Measurements from ENCODE around the gene LRRC56.

Gene LRRC56

GRCh38 chr11:577611-577894 lies 40.2 kb downstream of the LRRC56 start:
- DNase-seq: no peak

GRCh38 chr11:578276-579035 lies 41.1 kb downstream of the LRRC56 start:
- DNase-seq: no peak

GRCh38 chr11:579830-580601 lies 42.7 kb downstream of the LRRC56 start:
- no peak for DNase-seq

GRCh38 chr11:581342-581741 lies 44.0 kb downstream of the LRRC56 start:
- DNase-seq: no peak

DNA sequence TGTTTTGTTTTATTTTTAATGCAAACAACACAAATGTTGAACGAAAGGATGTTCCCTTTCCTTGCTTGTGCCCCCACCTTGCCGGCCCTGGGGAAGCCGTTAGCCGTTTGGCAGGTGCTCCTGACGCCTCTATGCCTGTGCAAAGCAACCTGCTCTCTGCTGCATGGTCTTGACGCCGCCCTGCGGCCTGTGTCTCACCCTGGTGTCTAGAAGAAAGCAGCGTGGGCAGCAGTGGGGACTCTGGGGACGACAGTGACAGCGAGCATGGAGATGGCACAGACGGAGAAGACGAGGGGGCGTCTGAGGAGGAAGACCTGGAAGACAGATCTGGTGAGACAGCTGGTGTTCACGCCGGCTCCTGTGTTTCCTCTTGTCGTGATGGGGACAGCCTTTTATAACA lies 44.4 kb downstream of the LRRC56 start:
- no peak for DNase-seq

DNA sequence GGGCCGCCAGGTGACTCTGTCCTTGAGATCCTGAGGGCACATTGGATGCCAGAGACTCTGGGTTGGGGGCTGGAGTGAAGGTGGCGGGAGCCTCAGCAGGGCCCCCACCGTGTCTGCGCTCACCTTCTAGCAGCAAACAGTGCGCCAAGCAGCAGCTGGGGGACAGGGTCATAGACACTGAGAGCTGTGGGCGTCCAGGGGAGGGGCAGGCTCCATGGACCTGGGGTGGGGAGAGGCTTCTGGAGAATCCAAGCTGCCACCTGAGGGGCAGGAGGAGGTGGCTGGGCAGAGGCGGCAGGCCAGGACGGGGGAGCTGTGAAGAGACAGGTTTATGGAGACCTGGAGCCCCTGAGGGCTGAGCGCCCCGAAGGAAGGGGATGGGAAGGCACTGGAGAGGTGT lies 47.0 kb downstream of the LRRC56 start:
- DNase-seq: no peak

GRCh38 chr11:586376-587316 lies 49.3 kb downstream of the LRRC56 start:
- DNase-seq: no peak

GRCh38 chr11:587546-587945 lies 50.2 kb downstream of the LRRC56 start:
- no peak for DNase-seq

DNA sequence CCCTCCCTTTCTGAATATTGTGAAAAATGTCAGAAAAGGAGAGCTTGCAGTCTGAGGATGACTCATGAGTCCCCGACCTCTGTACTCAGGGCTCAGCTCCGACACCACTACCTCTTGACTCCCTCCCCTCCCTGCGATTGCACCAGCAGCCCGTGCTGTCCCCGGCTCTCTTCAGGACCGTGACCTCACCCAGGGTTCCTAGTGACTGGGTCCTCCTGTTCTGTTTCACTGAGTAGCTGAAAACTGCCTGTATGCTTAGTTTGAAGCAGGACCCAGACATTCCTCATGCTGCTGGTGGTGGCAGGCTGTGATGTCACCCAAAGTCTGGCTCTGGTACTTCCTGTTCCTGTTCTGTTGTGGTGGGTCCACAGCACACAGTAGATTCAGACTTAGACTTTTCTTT lies 50.7 kb downstream of the LRRC56 start:
- no peak for DNase-seq

DNA sequence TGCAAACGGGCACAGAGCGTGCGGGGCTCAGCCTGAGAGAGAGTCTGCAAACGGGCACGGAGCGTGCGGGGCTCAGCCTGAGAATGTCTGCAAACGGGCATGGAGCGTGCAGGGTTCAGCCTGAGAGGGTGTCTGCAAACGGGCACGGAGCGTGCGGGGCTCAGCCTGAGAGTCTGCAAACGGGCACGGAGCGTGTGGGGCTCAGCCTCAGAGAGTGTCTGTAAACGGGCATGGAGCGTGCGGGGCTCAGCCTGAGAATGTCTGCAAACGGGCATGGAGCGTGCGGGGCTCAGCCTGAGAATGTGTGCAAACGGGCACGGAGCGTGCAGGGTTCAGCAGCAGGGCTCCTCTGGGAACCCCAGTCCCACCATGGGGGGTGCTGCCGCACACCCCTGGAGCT lies 52.5 kb downstream of the LRRC56 start:
- no peak for DNase-seq

DNA sequence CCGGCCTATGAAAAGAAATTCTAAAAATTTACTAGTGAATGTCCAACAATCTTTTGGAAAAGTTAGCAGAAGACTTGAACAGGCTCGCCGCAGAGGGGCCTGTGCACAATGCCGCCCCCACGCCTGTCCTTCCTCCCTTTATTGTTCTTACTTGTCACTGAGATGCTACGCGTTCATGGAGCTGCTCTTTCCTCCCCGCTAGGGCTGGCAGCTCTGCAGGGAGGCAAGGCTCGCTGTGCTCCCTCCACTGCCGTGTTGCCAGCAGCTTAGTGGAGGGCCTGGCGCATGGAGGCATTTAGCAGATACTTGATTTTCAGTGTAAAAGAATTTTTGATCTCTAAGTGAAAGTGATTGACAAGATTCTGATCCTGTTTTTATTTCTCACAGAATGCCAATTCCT lies 53.7 kb downstream of the LRRC56 start:
- no peak for DNase-seq

DNA sequence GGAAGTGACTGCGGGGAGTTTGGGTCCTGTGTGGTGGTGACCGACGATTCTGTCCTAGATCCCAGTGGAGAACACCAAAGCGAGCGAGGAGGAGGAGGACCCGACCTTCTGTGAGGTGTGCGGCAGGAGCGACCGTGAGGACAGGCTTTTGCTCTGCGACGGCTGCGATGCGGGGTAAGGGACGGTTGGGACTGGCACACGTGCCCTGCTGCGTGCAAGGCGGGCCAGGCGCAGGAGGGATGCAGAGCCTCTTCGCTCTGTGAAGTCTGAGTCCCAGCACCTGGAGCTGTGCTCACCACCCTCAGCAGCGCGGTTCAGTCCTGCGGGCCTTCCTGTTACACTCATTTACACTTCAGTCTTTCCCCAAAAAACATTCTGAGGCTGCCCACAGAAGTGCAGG lies 55.2 kb downstream of the LRRC56 start:
- no peak for DNase-seq

DNA sequence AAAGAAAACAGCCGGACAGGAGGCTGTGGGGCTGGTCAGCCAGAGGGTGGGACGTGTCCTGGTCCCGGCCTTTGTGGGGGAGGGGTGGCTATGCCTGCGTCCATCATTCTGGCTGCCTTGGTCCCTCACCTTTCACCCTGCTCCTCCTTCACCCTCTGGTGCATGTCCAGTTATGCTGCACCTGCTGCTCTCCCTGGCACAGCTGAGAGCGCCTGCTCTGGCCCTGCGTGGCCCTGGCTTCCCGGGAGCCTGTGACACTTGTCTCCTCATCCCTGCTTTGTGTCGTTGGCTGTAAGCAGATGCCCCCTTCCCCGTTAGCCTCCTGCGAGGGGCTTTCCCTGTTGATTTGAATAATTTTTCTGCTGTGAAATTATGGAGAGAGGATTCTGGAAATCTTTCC lies 55.6 kb downstream of the LRRC56 start:
- DNase-seq: no peak

- no peak for DNase-seq
These were observed 56.0 kb downstream of the LRRC56 start for GRCh38 chr11:593347-593746.

GRCh38 chr11:595400-595799 lies 58.1 kb downstream of the LRRC56 start:
- no peak for DNase-seq

DNA sequence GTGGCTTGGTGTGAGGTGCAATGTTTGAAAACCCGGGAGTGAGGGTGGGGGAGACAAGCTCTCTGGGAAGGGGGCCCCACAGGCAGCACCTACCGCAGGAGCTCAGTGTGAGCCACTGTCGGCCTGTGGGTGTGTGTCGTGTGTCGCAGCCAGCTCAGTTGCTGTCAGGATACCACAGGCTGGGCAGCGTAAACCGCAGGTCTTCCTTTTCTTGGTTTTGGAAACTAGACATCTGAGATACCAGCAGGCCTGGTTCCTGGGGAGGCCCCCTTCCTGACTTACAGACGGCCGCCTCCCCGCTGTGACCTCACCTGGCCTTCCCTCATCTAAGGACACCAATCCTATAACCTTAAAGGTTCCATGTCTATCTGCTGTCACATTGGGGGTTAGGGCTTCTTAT lies 59.0 kb downstream of the LRRC56 start:
- DNase-seq: no peak

DNA sequence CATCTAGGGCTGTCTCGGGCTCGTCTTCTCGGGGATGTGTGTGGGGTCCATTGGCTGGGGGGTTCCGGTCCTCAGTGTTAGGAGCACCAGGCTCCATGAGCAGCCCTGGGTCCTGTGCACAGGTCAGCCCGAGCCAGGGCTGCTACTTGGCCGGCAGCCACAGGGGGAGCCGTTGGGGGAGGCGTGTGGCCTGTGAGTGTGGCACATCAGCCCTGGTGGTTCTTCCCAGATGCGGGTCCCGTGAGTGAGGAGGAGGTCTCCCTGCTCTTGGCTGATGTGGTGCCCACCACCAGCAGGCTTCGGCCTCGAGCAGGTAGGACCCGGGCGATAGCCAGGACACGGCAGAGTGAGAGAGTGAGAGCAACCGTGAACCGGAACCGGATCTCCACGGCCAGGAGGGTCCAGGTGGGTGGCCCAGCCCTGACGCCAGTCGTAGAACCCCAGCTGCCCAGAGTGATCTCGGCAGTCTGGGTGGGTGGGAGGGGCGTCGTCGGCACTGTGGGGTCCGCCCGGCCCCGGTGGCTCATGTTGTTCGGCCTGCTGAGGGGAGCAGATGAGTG lies 59.9 kb downstream of the LRRC56 start:
- DNase-seq: no peak

DNA sequence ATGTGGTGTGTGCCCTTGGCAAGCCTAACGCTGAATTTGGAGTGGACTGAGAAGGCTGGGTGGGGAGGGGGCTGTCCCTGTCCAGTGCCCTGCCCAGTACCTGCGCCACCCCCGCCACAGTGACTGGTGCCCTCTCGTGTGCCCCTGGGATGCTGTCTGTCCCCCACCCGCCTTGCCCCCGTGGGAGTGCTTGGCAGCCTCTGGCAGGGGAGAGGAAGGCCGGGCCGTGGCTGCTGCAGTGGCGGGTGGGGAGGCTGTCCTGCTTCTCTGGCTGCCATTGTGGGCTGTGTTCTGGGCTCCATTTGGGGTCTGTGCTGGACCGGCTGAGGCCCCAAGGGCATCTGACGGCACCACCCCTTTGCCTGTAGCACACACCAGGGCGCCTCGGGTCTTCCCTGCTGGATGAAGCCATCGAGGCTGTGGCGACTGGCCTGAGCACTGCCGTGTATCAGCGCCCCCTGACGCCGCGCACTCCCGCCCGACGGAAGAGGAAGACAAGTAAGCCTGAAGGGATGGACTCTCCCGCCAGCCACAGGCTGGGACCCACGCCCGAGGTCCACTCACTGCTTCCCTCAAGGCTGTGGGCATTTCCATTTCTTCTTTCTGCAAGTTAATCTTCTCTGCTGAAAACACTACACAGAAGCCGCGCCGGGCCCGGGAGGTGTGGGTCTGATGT lies 60.8 kb downstream of the LRRC56 start:
- DNase-seq: no peak

- no peak for DNase-seq
These were observed 64.4 kb downstream of the LRRC56 start for GRCh38 chr11:601573-602245.

GRCh38 chr11:603154-603553 lies 65.8 kb downstream of the LRRC56 start:
- no peak for DNase-seq

Data from NCI-H1048 (cell line).